Body of pancreas (tissue), 4 donors: ENCODE measurements around the gene MARCO. TPM values are rescaled to one million over a fixed set of nuclear protein-coding genes. Genes with fewer than 3 reads are reported as not detected.

Experiments used
- ATAC-seq: fragments of 150-250 bp; one replicate; pipeline ENCODE4 v1.9.1; 2016
- DNase-seq, 4 donors: peaks; one replicate each; pipeline ENCODE4 v3.0.0-alpha.2; 2019
- H3K27ac ChIP-seq, 4 donors: fragments of 200-600 bp; sonication (generic); 1 replicate in 3 of 4; 2 replicates in 1 of 4; pipeline versions ENCODE4 v1.5.1 to v1.6.1; 2016 to 2019; ENCODE audit warnings: mild to moderate bottlenecking in 1 of 4, mixed read lengths in 1 of 4, moderate library complexity in 1 of 4
- H3K27me3 ChIP-seq, 2 donors: fragments of 200-600 bp; sonication (generic); one replicate each; pipeline ENCODE4 v1.6.0; 2016; ENCODE audit warnings: mild to moderate bottlenecking in 1 of 2
- H3K36me3 ChIP-seq, 2 donors: fragments of 200-600 bp; sonication (generic); replicated peaks in 1 of 2; 2 replicates each; pipeline ENCODE4 v1.5.1; 2016; ENCODE audit warnings: low read depth in 2 of 2; ENCODE audit not compliant: insufficient read depth in 1 of 2
- H3K4me1 ChIP-seq: fragments of 200-600 bp; sonication (generic); one replicate; pipeline ENCODE4 v1.6.0; 2016
- H3K4me3 ChIP-seq, 2 donors: fragments of 200-600 bp; sonication (generic); 1 replicate in 1 of 2; 2 replicates in 1 of 2; pipeline ENCODE4 v1.5.1; 2016 to 2019
- H3K9me3 ChIP-seq, 3 donors: fragments of 200-600 bp; sonication (generic); 1 replicate in 2 of 3; 2 replicates in 1 of 3; pipeline ENCODE4 v1.5.1; 2016
- CTCF ChIP-seq, 7 experiments: fragments of 450-650 bp in 4 of 7; fragments of 200-600 bp in 3 of 7; sonication (generic) in 3 of 7; IDR thresholded peaks; one replicate each; pipeline ENCODE4 v1.5.1; 2016 to 2019; ENCODE audit warnings: antibody characterized with exemption in 7 of 7
- POLR2A ChIP-seq, 3 donors: fragments of 450-650 bp; IDR thresholded peaks; one replicate each; pipeline ENCODE4 v1.6.1; 2016; ENCODE audit warnings: antibody characterized with exemption in 3 of 3, mild to moderate bottlenecking in 2 of 3
- WGBS, 2 donors: methylation state at CpG; one replicate each; pipeline ENCODE4 v1.1.5; 2017; 5-methylcytosine and 5-hydroxymethylcytosine counted together
- intact Hi-C: fragments of 100-400 bp; cut with DNase I; formaldehyde crosslinking; loops from one replicate; pipeline ENCODE4 v1.15.1; 2023
- total RNA-seq, 2 donors: library from RNA; depleted of rRNA; stranded (reverse); fragments of >200 nt; gene quantifications; one replicate each; pipeline ENCODE4 v1.1.0, GENCODE V29; 2016

The MARCO gene
- total RNA-seq, 2 donors from 2014 or later = 1.0 TPM; not detected in 1

GRCh38 chr2:118922254-118922653 lies 19.7 kb upstream of the MARCO start:
- WGBS, 2 donors = 62 to 65% methylated on average over 2 of the region's 2 CpGs
- Histone ChIP-seq H3K27ac (no peak overlapping the region), H3K9me3 (no peaks in the 10 kb centered on the region), H3K4me3 (no peak overlapping the region), H3K36me3 (no peaks in the 10 kb centered on the region), H3K27me3 (no peaks in the 10 kb centered on the region), H3K4me1 (no peaks in the 10 kb centered on the region)
- intact Hi-C loops = no loop called here
- ATAC-seq (no peak), DNase-seq (no peak)
- TF ChIP-seq POLR2A (IDR thresholded peaks at IDR 0.05) (no peak), CTCF (IDR thresholded peaks at IDR 0.05) (no peak)

- ATAC-seq = no peak
- TF ChIP-seq POLR2A (IDR thresholded peaks at IDR 0.05) (no peak), CTCF (IDR thresholded peaks at IDR 0.05) (no peak)
- no peaks in the 10 kb centered on the region for H3K27me3 ChIP-seq
- intact Hi-C loops = no loop called here
- no peak overlapping the region for H3K27ac ChIP-seq
- no peaks in the 10 kb centered on the region for H3K36me3 ChIP-seq
- no peak overlapping the region for H3K4me3 ChIP-seq
- WGBS, 2 donors = 36 to 67% methylated on average over 1 of the region's 1 CpG
- H3K9me3 ChIP-seq = no peaks in the 10 kb centered on the region
- no peaks in the 10 kb centered on the region for H3K4me1 ChIP-seq
- no peak for DNase-seq
Measured at GRCh38 chr2:118923371-118923770, 18.6 kb upstream of the MARCO start.

GRCh38 chr2:118925476-118925875 lies 16.5 kb upstream of the MARCO start:
- intact Hi-C loops = no loop called here
- TF ChIP-seq POLR2A (IDR thresholded peaks at IDR 0.05) (no peak), CTCF (IDR thresholded peaks at IDR 0.05) (no peak)
- Histone ChIP-seq H3K9me3 (no peaks in the 10 kb centered on the region), H3K4me1 (no peaks in the 10 kb centered on the region), H3K4me3 (no peak overlapping the region), H3K36me3 (no peaks in the 10 kb centered on the region), H3K27ac (no peak overlapping the region), H3K27me3 (no peaks in the 10 kb centered on the region)
- DNase-seq = no peak
- 47 to 51% methylated on average over 5 of the region's 5 CpGs for WGBS, 2 donors
- no peak for ATAC-seq

GRCh38 chr2:118925981-118926380 lies 16.0 kb upstream of the MARCO start:
- DNase-seq = no peak
- no peak for TF ChIP-seq CTCF (IDR thresholded peaks at IDR 0.05)
- no peak for ATAC-seq
- Histone ChIP-seq H3K27ac (no peak overlapping the region), H3K36me3 (no peaks in the 10 kb centered on the region), H3K27me3 (no peaks in the 10 kb centered on the region), H3K9me3 (no peaks in the 10 kb centered on the region), H3K4me3 (no peak overlapping the region), H3K4me1 (no peaks in the 10 kb centered on the region)
- WGBS, 2 donors = 42 to 61% methylated on average over 1 of the region's 1 CpG
- intact Hi-C loops = no loop called here

GRCh38 chr2:118929059-118929458 lies 12.9 kb upstream of the MARCO start:
- ATAC-seq (no peak), DNase-seq (no peak)
- Histone ChIP-seq H3K4me1 (no peaks in the 10 kb centered on the region), H3K9me3 (no peaks in the 10 kb centered on the region), H3K36me3 (no peaks in the 10 kb centered on the region), H3K27ac (no peak overlapping the region), H3K4me3 (no peak overlapping the region), H3K27me3 (no peaks in the 10 kb centered on the region)
- TF ChIP-seq CTCF (IDR thresholded peaks at IDR 0.05) (no peak), POLR2A (IDR thresholded peaks at IDR 0.05) (no peak)
- intact Hi-C loops = no loop called here
- 67 to 69% methylated on average over 1 of the region's 1 CpG for WGBS, 2 donors
